Cardiac muscle cell (in vitro differentiated cells and primary cell): Measurements from ENCODE around the gene C11orf68. TPM values are rescaled to one million over a fixed set of nuclear protein-coding genes. Genes with fewer than 3 reads are reported as not detected.

Source experiments
- DNase-seq, 2 donors: peaks; one replicate each; pipeline versions ENCODE4 v3.0.0 to v3.0.0-alpha.2; 2010 to 2017; ENCODE audit warnings: low read depth in 1 of 2, low spot score in 1 of 2
- H3K27ac ChIP-seq: fragments of 200-600 bp; sonication (generic); 2 replicates; pipeline ENCODE4 v1.5.1; 2016
- H3K27me3 ChIP-seq: fragments of 200-600 bp; sonication (generic); 2 replicates; pipeline ENCODE4 v1.6.0; 2016; ENCODE audit warnings: control low read depth
- H3K36me3 ChIP-seq: fragments of 200-600 bp; sonication (generic); 2 replicates; pipeline ENCODE4 v1.5.1; 2016; ENCODE audit warnings: control low read depth
- H3K4me1 ChIP-seq: fragments of 200-600 bp; sonication (generic); 2 replicates; pipeline ENCODE4 v1.8.1; 2017; ENCODE audit warnings: low read depth, mild to moderate bottlenecking, mixed run types
- H3K4me3 ChIP-seq: fragments of 200-600 bp; sonication (generic); 2 replicates; pipeline ENCODE4 v1.5.1; 2016; ENCODE audit warnings: mild to moderate bottlenecking
- H3K9me3 ChIP-seq: fragments of 200-600 bp; sonication (generic); 2 replicates; pipeline ENCODE4 v1.5.1; 2017; ENCODE audit warnings: low read depth, mild to moderate bottlenecking, control low read depth
- polyA plus RNA-seq: library from polyadenylated mRNA; unstranded; fragments of >200 nt; fragmentation: Nextera tagmentation; extraction: Ambion mirVana; gene quantifications from 2 replicates; pipeline ENCODE4 v1.2.1, GENCODE V29; 2016
- total RNA-seq: library from RNA; depleted of rRNA; stranded (reverse); fragments of >200 nt; gene quantifications from 2 replicates; pipeline ENCODE4 v1.2.3, GENCODE V29; 2016
- TF ChIP-seq, protein P1 (sequence below): IDR thresholded peaks from 2 replicates; pipeline ENCODE4 v1.5.1; 2012; ENCODE audit warnings: low read depth, mild to moderate bottlenecking, low read length

The C11orf68 gene
- total and polyA plus RNA-seq, 2 experiments from 2014 or later, result 34.7 to 86.5 TPM

DNA sequence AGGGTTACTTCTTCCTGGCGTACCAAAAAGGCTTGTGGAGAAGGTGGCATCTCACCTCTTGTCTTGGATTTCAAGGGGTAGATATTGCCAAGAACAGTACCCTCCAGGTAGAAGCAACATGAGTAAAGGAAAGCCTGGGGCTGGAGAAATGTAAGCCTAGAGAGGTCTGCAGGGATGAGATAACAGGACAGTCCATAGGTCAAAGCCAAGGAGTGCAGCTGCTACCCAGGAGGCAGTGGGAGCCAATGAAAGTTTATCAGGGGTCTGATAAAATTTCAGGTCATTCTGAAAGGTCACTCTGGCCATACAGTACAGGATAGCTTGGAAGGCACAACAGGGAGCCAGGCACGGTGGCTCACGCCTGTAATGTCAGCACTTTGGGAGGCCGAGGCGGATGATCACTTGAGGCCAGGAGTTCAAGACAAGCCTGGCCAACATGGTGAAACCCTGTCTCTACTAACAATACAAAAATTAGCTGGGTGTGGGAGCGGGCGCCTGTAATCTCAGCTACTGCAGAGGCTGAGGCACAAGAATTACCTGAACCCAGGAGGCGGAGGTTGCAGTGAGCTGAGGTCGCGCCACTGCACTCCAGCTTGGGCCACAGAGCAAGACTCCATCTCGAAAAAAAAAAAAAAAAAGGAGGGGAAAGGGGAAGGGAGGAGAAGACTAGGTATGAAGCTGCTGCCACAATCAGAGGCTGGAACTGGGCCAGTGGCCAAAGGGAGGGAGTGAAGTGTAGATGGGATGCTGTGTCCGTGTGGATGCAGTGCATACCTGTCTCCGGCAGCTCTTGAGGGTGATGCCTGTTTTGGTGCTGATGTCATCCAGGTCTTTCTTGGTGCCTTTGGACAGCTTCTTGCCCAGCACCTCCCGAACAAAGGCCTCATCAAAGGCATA lies 31.8 kb downstream of the C11orf68 start:
- H3K4me1 ChIP-seq, result peaks cover 14% of the 10 kb centered on the region
- peak overlapping the region; percentile 86 for H3K27ac ChIP-seq
- H3K4me3 ChIP-seq, result peak overlapping the region; percentile 53

DNA sequence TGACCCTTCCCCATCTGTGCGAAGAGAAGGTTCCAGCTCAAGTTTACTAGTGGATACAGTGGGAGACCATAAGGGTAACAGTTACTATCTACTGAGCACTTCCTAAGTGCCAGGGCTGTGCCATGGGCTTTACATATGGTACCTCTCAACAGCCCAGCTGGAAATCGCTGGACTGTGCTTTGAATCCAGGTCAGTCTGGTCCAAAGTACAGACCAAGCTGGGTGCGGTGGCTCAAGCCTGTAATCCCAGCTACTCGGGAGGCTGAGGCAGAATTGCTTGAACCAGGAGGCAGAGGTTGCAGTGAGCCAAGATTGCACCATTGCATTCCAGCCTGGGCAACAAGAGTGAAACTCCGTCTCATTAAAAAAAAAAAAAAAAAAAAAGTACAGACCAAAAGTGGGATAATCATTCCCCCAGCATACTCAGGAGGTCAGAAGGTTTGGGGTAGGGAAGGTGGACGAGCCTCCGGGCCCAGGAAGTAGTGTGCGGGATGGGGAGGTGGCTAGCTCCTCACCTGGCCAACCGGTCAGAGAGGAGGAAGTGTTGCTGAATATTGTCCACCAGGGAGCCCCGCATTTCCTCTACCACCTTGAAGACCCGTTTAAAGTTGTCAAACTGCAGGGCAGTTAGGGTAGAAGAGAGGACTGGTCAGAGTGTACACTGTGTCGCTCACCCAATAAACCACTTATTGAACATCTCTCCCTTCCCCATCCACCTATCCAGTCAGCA lies 32.9 kb downstream of the C11orf68 start:
- peaks cover 11% of the 10 kb centered on the region for H3K4me1 ChIP-seq
- peaks cover 19% of the 10 kb centered on the region for H3K36me3 ChIP-seq
- DNase-seq, result no peak
- H3K4me3 ChIP-seq, result no peak overlapping the region
- no peak overlapping the region for H3K27ac ChIP-seq
- TF ChIP-seq, protein P1, sequence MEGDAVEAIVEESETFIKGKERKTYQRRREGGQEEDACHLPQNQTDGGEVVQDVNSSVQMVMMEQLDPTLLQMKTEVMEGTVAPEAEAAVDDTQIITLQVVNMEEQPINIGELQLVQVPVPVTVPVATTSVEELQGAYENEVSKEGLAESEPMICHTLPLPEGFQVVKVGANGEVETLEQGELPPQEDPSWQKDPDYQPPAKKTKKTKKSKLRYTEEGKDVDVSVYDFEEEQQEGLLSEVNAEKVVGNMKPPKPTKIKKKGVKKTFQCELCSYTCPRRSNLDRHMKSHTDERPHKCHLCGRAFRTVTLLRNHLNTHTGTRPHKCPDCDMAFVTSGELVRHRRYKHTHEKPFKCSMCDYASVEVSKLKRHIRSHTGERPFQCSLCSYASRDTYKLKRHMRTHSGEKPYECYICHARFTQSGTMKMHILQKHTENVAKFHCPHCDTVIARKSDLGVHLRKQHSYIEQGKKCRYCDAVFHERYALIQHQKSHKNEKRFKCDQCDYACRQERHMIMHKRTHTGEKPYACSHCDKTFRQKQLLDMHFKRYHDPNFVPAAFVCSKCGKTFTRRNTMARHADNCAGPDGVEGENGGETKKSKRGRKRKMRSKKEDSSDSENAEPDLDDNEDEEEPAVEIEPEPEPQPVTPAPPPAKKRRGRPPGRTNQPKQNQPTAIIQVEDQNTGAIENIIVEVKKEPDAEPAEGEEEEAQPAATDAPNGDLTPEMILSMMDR, result no peak
- no peaks in the 10 kb centered on the region for H3K9me3 ChIP-seq
- H3K27me3 ChIP-seq, result no peaks in the 10 kb centered on the region

More for the DNA sequence above, 31.8 kb downstream of the C11orf68 start:
- DNase-seq, result no peak
- TF ChIP-seq, protein P1, result no peak
- H3K9me3 ChIP-seq, result no peaks in the 10 kb centered on the region
- H3K27me3 ChIP-seq, result no peaks in the 10 kb centered on the region
- H3K36me3 ChIP-seq, result peaks cover 19% of the 10 kb centered on the region

DNA sequence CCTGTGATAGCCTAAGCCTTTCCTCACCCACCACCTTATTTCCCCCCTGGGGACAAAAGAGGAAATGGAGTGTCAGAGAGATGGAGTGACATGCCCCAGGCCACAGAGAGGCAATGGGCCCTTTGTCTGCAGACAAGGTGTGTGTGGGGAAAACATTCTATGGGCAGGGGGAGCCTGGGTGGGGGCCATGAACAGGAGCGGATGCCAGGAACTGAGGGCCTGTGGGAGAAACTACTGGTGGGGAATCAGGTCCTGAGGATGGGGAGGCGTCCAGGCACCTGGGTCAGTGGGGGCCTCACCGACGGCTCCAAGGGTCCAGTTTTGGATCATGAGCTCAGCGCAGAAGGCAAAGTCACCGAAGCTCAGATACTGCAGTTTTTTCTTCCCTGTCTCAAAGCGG lies 33.6 kb downstream of the C11orf68 start:
- H3K9me3 ChIP-seq, result no peaks in the 10 kb centered on the region
- no peak overlapping the region for H3K4me3 ChIP-seq
- DNase-seq, result no peak
- TF ChIP-seq, protein P1, result no peak
- H3K4me1 ChIP-seq, result peaks cover 11% of the 10 kb centered on the region
- peaks cover 19% of the 10 kb centered on the region for H3K36me3 ChIP-seq
- H3K27ac ChIP-seq, result no peak overlapping the region
- no peaks in the 10 kb centered on the region for H3K27me3 ChIP-seq

DNA sequence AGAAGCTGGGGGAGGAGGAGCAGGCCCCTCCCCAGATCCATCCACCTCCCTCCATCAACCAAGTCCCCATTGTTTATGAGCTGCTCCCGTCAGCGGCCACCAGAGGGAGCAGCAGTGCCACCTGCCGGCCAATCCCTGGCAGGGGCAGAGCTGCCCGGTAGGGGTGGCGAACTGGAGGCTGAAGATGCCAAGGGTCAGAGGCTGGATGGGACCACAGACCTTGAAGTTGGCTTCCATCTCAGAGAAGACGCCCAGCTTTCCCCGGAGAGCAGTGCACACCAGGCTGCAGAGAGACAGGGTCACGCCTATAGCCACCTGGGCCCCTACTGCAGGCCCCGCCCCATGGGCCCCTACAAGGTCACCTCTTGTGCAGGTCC lies 34.2 kb downstream of the C11orf68 start:
- H3K4me1 ChIP-seq, result peaks cover 6% of the 10 kb centered on the region
- peaks cover 19% of the 10 kb centered on the region for H3K36me3 ChIP-seq
- H3K9me3 ChIP-seq, result no peaks in the 10 kb centered on the region
- no peak overlapping the region for H3K4me3 ChIP-seq
- no peak overlapping the region for H3K27ac ChIP-seq
- H3K27me3 ChIP-seq, result no peaks in the 10 kb centered on the region
- TF ChIP-seq, protein P1, result peak; percentile 100
- peak; percentile 78 to 82 for DNase-seq

DNA sequence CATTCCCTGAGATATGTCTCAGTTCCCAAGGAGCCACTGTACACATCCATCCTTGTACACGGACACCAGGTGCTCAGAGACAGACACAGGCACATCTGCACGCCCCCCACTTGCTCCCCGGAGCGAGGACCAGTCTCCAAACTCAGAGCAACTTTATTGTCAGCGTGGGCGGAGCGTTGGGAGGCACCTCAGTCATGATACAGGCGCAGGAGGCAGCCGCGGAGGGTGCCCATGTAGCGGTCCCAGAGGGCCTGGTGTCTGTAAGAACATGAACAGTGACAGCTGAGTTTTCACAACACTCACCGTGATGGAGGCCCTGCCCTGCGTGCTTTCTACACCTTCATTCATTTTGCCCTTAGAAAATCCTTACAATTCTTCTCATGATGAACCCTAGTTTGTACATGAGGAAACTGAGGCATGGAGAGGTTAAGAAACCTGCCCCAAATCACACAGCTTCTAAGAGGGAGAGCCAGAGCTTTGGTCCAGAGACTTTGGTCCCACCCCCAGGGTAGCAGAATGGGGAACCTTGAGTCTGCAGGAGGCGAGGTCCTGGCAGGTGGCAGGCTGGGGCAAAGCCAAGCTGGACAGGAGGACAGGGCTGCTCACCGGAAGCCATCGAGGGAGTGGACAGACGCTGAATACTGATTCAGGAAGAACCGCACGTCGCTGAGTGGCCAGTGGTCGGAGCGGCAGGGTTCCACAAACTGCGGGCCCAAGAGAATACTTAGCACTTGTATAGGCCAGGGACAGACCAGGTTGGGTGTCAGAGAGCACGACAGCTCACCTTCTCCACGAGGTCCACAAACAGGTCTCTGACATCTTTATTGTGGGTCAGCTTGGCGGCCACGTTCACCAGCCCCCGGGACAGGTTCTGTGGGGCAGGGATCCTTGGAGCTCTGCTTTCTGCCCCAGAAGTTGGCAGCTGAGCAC lies 34.8 kb downstream of the C11orf68 start:
- no peaks in the 10 kb centered on the region for H3K9me3 ChIP-seq
- H3K36me3 ChIP-seq, result peaks cover 19% of the 10 kb centered on the region
- H3K27ac ChIP-seq, result no peak overlapping the region
- DNase-seq, result no peak
- H3K4me1 ChIP-seq, result peaks cover under 1% of the 10 kb centered on the region
- no peak overlapping the region for H3K4me3 ChIP-seq
- TF ChIP-seq, protein P1, result no peak
- no peaks in the 10 kb centered on the region for H3K27me3 ChIP-seq
